Esophagus muscularis mucosa (tissue), 2 donors: ENCODE data around the gene PRSS1.

ENCODE experiments used
- EP300 ChIP-seq: sonication (generic); formaldehyde crosslinking; IDR thresholded peaks from one replicate; pipeline ENCODE4 v1.6.1; 2017; ENCODE audit warnings: antibody characterized with exemption
- POLR2A ChIP-seq: fragments of 450-650 bp; IDR thresholded peaks from one replicate; pipeline ENCODE4 v1.6.1; 2017; ENCODE audit warnings: antibody characterized with exemption, moderate library complexity, mild to moderate bottlenecking, low read depth

DNA sequence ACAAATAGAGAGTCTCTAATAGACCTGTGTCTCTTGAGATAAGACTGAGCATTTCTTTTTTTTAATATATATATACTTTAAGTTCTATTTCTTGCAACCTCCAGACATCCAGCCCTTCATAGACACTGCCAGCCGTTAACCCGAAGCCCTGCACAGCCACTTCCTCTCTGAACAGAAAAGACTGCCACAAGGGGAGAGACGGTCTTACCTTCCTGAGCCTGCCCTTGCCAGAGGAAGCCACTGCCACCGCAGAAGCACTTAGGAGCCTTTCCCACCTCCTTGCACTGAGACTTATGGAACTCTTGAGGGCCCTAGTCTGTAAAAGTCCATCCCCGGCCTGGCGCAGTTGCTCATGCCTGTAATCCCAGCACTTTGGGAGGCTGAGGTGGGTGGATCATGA, 31.8 kb upstream of the PRSS1 start:
- no peak for TF ChIP-seq EP300
- no peak for TF ChIP-seq POLR2A
